ENCODE results near the gene NOP58.

GRCh38 chr2:202249521-202250253 lies 15.9 kb upstream of the NOP58 start:
- no peak for TF ChIP-seq EZH2 (IDR thresholded peaks at IDR 0.05; ENCODE audit: insufficient read depth, poor library complexity, severe bottlenecking)
- TF ChIP-seq EZH2phosphoT487 (IDR thresholded peaks at IDR 0.05; ENCODE audit: insufficient read depth, low read depth), result no peak
